Osteocyte (in vitro differentiated cells): ENCODE measurements around the gene SIDT1. TPM values are rescaled to one million over a fixed set of nuclear protein-coding genes. Genes with fewer than 3 reads are reported as not detected.

Source experiments
- DNase-seq: peaks from one replicate; pipeline ENCODE4 v3.0.0; 2021; ENCODE audit warnings: mixed read lengths; ENCODE audit not compliant: unreplicated experiment; ENCODE audit errors: extremely low spot score
- H3K27ac Mint-ChIP-seq: one replicate; pipeline ENCODE4 v1.8.0; 2021; ENCODE audit warnings: mild to moderate bottlenecking, mixed read lengths; ENCODE audit not compliant: unreplicated experiment
- H3K27me3 Mint-ChIP-seq: one replicate; pipeline ENCODE4 v1.8.0; 2021; ENCODE audit warnings: mixed read lengths; ENCODE audit not compliant: unreplicated experiment
- H3K36me3 Mint-ChIP-seq: one replicate; pipeline ENCODE4 v1.8.0; 2021; ENCODE audit warnings: mixed read lengths; ENCODE audit not compliant: unreplicated experiment
- H3K4me1 Mint-ChIP-seq: one replicate; pipeline ENCODE4 v1.8.0; 2021; ENCODE audit warnings: mixed read lengths; ENCODE audit not compliant: unreplicated experiment
- H3K4me3 Mint-ChIP-seq: one replicate; pipeline ENCODE4 v1.8.0; 2021; ENCODE audit warnings: mild to moderate bottlenecking, moderate library complexity, mixed read lengths; ENCODE audit not compliant: unreplicated experiment
- H3K9me3 Mint-ChIP-seq: one replicate; pipeline ENCODE4 v1.8.0; 2021; ENCODE audit warnings: mixed read lengths; ENCODE audit not compliant: unreplicated experiment
- total RNA-seq: library from RNA; stranded (reverse); gene quantifications from 2 replicates; pipeline ENCODE4 v1.2.1, GENCODE V29; 2021
- TF ChIP-seq, protein P1 (sequence below): fragments of 200-600 bp; sonication (generic); IDR thresholded peaks from 2 replicates; pipeline ENCODE4 v1.5.0; 2021; ENCODE audit warnings: antibody characterized with exemption, mild to moderate bottlenecking, moderate library complexity

Gene SIDT1
- total RNA-seq, 1 donor from 2014 or later = not detected

DNA sequence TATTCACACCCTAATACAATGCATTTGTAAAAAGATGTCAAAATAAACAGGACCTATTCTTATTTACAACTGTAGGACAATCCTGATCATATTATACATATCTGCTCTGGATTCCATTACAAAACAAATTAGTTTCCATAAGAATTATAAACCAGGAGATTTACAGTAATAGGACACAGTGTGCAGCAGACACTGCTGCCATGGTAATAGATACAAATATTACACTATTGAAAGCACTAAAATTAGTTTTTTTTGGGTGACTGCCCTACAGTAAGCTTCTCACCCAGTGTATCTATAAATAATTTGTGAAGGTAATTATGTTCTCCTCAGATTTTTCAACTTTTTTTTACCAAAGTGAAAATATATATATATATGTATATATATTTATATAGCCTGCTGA lies 116.2 kb downstream of the SIDT1 start:
- Mint-ChIP-seq H3K4me1 (no peaks in the 10 kb centered on the region), H3K4me3 (no peak overlapping the region), H3K27ac (no peak overlapping the region), H3K27me3 (no peaks in the 10 kb centered on the region), H3K36me3 (peaks cover 9% of the 10 kb centered on the region), H3K9me3 (peaks cover 36% of the 10 kb centered on the region)
- TF ChIP-seq, protein P1, sequence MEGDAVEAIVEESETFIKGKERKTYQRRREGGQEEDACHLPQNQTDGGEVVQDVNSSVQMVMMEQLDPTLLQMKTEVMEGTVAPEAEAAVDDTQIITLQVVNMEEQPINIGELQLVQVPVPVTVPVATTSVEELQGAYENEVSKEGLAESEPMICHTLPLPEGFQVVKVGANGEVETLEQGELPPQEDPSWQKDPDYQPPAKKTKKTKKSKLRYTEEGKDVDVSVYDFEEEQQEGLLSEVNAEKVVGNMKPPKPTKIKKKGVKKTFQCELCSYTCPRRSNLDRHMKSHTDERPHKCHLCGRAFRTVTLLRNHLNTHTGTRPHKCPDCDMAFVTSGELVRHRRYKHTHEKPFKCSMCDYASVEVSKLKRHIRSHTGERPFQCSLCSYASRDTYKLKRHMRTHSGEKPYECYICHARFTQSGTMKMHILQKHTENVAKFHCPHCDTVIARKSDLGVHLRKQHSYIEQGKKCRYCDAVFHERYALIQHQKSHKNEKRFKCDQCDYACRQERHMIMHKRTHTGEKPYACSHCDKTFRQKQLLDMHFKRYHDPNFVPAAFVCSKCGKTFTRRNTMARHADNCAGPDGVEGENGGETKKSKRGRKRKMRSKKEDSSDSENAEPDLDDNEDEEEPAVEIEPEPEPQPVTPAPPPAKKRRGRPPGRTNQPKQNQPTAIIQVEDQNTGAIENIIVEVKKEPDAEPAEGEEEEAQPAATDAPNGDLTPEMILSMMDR = no peak
- no peak for DNase-seq

DNA sequence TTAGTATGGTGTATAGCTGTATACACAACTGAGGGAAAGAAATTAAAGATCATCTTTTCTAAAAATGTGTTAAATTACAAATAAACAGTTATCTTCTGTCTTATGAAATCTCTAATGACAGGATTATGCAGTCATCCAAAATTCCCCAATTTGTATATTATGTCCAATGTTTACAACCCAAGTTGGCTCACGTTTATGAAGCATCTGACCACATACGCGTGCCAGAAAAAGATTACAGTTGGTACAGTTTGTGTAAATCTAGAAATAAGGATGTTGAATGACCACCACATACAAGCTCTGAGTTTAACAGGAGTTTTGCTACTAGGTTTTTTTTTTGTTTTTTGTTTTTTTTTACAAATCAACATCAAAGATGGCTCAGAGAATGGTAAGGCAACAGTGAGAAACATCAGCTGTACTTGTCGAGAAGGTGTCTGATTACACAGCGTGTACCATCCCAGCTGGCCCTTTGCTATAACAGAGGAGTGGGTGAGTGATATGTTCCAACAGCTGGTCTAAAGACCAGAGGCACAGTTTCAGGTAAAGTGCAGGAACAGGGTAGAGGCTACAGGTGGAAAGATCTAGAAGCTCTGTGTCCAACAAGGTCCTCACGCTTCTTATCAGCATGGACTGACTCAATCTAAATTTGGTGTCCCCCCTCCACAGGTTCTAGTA lies 117.0 kb downstream of the SIDT1 start:
- TF ChIP-seq, protein P1 = no peak

DNA sequence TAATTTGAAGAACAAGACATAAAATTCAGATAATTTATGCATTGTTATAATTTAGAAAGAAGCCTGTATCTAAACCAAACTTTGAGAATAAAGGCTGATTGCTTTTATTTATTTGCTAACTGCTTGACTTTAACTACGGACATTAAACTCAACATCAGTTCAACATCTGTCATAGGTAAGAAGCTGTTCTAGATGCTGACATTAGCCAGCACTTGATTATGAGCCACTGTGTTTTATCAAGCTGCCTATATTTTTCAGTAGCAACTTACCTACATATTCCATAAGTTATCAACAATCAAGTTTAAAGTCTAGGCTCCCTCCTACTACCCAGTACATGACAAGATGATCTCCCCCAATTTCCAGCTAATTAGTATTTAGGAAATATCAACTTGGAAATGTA lies 122.0 kb downstream of the SIDT1 start:
- no peak for DNase-seq
- TF ChIP-seq, protein P1 = no peak
- peaks cover 32% of the 10 kb centered on the region for H3K36me3 Mint-ChIP-seq
- peaks cover 5% of the 10 kb centered on the region for H3K9me3 Mint-ChIP-seq
- no peaks in the 10 kb centered on the region for H3K27me3 Mint-ChIP-seq
- no peak overlapping the region for H3K4me3 Mint-ChIP-seq
- H3K27ac Mint-ChIP-seq = no peak overlapping the region
- H3K4me1 Mint-ChIP-seq = no peaks in the 10 kb centered on the region

More for the DNA sequence above, 117.0 kb downstream of the SIDT1 start:
- no peak overlapping the region for H3K4me3 Mint-ChIP-seq
- H3K27me3 Mint-ChIP-seq = no peaks in the 10 kb centered on the region
- H3K27ac Mint-ChIP-seq = no peak overlapping the region
- H3K36me3 Mint-ChIP-seq = peaks cover 9% of the 10 kb centered on the region
- no peaks in the 10 kb centered on the region for H3K4me1 Mint-ChIP-seq
- H3K9me3 Mint-ChIP-seq = peaks cover 28% of the 10 kb centered on the region
- DNase-seq = no peak

DNA sequence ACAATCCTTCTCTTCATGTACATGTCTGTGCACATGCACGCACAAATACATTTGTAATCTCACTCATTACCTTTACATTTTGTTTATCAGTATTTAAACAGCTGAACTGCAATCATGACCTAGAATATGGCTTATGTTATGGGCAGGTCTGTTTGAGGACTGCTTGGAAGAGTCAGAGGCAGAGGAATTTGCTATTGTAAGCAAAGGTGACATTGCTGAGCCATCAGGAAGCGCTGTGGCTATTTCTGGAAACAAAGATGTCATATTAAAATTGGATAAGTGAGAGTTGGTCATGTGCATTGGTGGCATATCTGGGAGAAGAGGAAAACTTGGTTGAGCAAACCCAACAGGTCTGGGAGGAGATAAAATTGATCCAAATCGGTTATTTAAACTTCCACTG lies 122.5 kb downstream of the SIDT1 start:
- H3K4me3 Mint-ChIP-seq = no peak overlapping the region
- TF ChIP-seq, protein P1 = no peak
- DNase-seq = no peak
- H3K4me1 Mint-ChIP-seq = no peaks in the 10 kb centered on the region
- H3K36me3 Mint-ChIP-seq = peaks cover 37% of the 10 kb centered on the region
- H3K9me3 Mint-ChIP-seq = peaks cover 5% of the 10 kb centered on the region
- H3K27me3 Mint-ChIP-seq = no peaks in the 10 kb centered on the region
- H3K27ac Mint-ChIP-seq = no peak overlapping the region

DNA sequence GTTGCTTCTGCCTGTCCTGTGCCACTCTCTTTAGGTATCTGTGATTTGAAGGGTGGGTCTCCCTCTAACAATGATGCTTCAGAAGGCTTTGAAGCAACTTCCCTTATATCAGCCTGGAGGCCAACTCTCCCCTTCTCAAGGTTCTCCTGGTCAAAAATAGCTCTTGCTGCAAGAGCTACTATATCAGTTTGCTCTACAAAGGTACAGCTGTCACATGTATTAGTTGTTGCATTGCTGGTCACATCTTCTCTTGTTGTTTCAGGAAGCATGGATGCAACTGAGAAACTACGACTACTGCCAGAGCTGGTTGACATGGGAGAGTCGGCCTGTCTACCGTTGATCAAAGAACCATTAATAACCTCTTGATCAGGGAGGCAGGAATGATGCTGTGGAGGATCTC lies 125.8 kb downstream of the SIDT1 start:
- no peak for DNase-seq
- Mint-ChIP-seq H3K9me3 (peaks cover 5% of the 10 kb centered on the region), H3K36me3 (peaks cover 54% of the 10 kb centered on the region), H3K4me3 (no peak overlapping the region), H3K4me1 (no peaks in the 10 kb centered on the region), H3K27me3 (no peaks in the 10 kb centered on the region), H3K27ac (no peak overlapping the region)
- TF ChIP-seq, protein P1 = no peak
